Testis (tissue), 2 donors: Measurements from ENCODE around the gene LAMP1.

Source experiments
- POLR2A ChIP-seq: fragments of 450-650 bp; IDR thresholded peaks from one replicate; pipeline ENCODE4 v1.6.1; 2017; ENCODE audit warnings: antibody characterized with exemption, mild to moderate bottlenecking, moderate library complexity
- TF ChIP-seq, protein P1 (sequence below), 3 experiments: fragments of 450-650 bp in 2 of 3; fragments of 200-600 bp in 1 of 3; sonication (generic) in 1 of 3; IDR thresholded peaks; one replicate each; pipeline ENCODE4 v1.5.1; 2016 to 2019; ENCODE audit warnings: antibody characterized with exemption in 3 of 3, mild to moderate bottlenecking in 2 of 3, moderate library complexity in 1 of 3

DNA sequence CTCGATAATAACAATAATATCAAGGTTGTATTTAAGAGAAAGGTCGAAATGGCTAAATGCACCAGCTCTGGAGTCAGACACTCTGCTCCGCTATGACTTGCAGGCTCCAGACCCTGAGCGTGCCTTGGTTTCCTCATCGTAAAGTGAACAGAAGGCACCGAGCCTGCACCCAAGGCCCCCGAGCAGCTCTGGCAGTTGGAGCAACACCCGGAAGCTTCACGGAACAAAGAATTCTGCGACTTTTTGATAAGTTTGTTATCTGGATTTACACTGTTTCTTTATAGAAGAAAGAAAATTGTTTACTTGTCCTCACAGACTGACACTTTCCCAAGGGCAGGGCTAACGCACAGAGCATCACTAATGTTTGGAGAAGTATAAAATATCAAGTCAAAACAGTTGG lies 62.5 kb downstream of the LAMP1 start:
- TF ChIP-seq, protein P1, sequence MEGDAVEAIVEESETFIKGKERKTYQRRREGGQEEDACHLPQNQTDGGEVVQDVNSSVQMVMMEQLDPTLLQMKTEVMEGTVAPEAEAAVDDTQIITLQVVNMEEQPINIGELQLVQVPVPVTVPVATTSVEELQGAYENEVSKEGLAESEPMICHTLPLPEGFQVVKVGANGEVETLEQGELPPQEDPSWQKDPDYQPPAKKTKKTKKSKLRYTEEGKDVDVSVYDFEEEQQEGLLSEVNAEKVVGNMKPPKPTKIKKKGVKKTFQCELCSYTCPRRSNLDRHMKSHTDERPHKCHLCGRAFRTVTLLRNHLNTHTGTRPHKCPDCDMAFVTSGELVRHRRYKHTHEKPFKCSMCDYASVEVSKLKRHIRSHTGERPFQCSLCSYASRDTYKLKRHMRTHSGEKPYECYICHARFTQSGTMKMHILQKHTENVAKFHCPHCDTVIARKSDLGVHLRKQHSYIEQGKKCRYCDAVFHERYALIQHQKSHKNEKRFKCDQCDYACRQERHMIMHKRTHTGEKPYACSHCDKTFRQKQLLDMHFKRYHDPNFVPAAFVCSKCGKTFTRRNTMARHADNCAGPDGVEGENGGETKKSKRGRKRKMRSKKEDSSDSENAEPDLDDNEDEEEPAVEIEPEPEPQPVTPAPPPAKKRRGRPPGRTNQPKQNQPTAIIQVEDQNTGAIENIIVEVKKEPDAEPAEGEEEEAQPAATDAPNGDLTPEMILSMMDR (IDR thresholded peaks at IDR 0.05), result no peak
- no peak for TF ChIP-seq POLR2A
